Hepatocyte (in vitro differentiated cells): ENCODE data around the gene CCBE1. TPM values are rescaled to one million over a fixed set of nuclear protein-coding genes. Genes with fewer than 3 reads are reported as not detected.
"Not testable (repeated sequence)": the region's sequence is repeated elsewhere in the genome, so short reads cannot be mapped to it uniquely, and the experiment has no call there.

Experiments used
- DNase-seq: peaks from one replicate; pipeline ENCODE4 v3.0.0-alpha.2; 2016; ENCODE audit warnings: low spot score
- H2AFZ ChIP-seq: fragments of 200-600 bp; sonication (generic); 2 replicates; pipeline ENCODE4 v1.6.0; 2016; ENCODE audit warnings: antibody characterized with exemption, mild to moderate bottlenecking
- H3K27ac ChIP-seq: fragments of 200-600 bp; sonication (generic); 2 replicates; pipeline ENCODE4 v1.5.1; 2016; ENCODE audit warnings: mild to moderate bottlenecking
- H3K27me3 ChIP-seq: fragments of 200-600 bp; sonication (generic); 2 replicates; pipeline ENCODE4 v1.6.1; 2016
- H3K36me3 ChIP-seq: fragments of 200-600 bp; sonication (generic); replicated peaks from 2 replicates; pipeline ENCODE4 v1.5.1; 2016; ENCODE audit warnings: low read depth; ENCODE audit not compliant: insufficient read depth
- H3K4me1 ChIP-seq: fragments of 200-600 bp; sonication (generic); 2 replicates; pipeline ENCODE4 v1.5.1; 2016; ENCODE audit warnings: mild to moderate bottlenecking, moderate library complexity; ENCODE audit not compliant: insufficient read depth
- H3K4me2 ChIP-seq: fragments of 200-600 bp; sonication (generic); 2 replicates; pipeline ENCODE4 v1.6.0; 2016
- H3K4me3 ChIP-seq: fragments of 200-600 bp; sonication (generic); 2 replicates; pipeline ENCODE4 v1.5.1; 2016; ENCODE audit warnings: mild to moderate bottlenecking
- H3K79me2 ChIP-seq: fragments of 200-600 bp; sonication (generic); 2 replicates; pipeline ENCODE4 v1.6.0; 2017; ENCODE audit warnings: mild to moderate bottlenecking
- H3K9me2 ChIP-seq: fragments of 200-600 bp; sonication (generic); replicated peaks from 2 replicates; pipeline ENCODE4 v1.6.0; 2017; ENCODE audit warnings: mild to moderate bottlenecking; ENCODE audit not compliant: insufficient read depth
- H3K9me3 ChIP-seq: fragments of 200-600 bp; sonication (generic); 2 replicates; pipeline ENCODE4 v1.5.1; 2016; ENCODE audit warnings: low read depth, mild to moderate bottlenecking
- H4K20me1 ChIP-seq: fragments of 200-600 bp; sonication (generic); 2 replicates; pipeline ENCODE4 v1.6.0; 2016; ENCODE audit warnings: mild to moderate bottlenecking; ENCODE audit not compliant: insufficient read depth, poor library complexity, severe bottlenecking
- EZH2 ChIP-seq: fragments of 200-600 bp; sonication (generic); IDR thresholded peaks from 2 replicates; pipeline ENCODE4 v1.6.1; 2016; ENCODE audit warnings: antibody characterized with exemption, mild to moderate bottlenecking, borderline replicate concordance
- EZH2phosphoT487 ChIP-seq: fragments of 200-600 bp; sonication (generic); IDR thresholded peaks from one replicate; pipeline ENCODE4 v1.6.1; 2018; ENCODE audit warnings: antibody characterized with exemption, mild to moderate bottlenecking, low read depth, moderate library complexity; ENCODE audit not compliant: unreplicated experiment, severe bottlenecking
- WGBS: methylation state at CpG from one replicate; pipeline ENCODE4 v1.1.6; 2016; ENCODE audit warnings: low lambda C conversion rate; ENCODE audit errors: missing lambda C conversion rate; 5-methylcytosine and 5-hydroxymethylcytosine counted together
- polyA plus RNA-seq: library from polyadenylated mRNA; unstranded; fragments of >200 nt; fragmentation: Nextera tagmentation; extraction: Ambion mirVana; gene quantifications from 2 replicates; pipeline ENCODE4 v1.2.1, GENCODE V29; 2016
- total RNA-seq: library from RNA; depleted of rRNA; stranded (reverse); fragments of >200 nt; gene quantifications from 2 replicates; pipeline ENCODE4 v1.2.3, GENCODE V29; 2014
- TF ChIP-seq, protein P1 (sequence below): fragments of 200-600 bp; sonication (generic); IDR thresholded peaks from 2 replicates; pipeline ENCODE4 v1.5.1; 2016; ENCODE audit warnings: antibody characterized with exemption, mild to moderate bottlenecking; ENCODE audit not compliant: poor library complexity

The CCBE1 gene
- total and polyA plus RNA-seq, 2 experiments from 2014 or later: 3.1 to 9.2 TPM

DNA sequence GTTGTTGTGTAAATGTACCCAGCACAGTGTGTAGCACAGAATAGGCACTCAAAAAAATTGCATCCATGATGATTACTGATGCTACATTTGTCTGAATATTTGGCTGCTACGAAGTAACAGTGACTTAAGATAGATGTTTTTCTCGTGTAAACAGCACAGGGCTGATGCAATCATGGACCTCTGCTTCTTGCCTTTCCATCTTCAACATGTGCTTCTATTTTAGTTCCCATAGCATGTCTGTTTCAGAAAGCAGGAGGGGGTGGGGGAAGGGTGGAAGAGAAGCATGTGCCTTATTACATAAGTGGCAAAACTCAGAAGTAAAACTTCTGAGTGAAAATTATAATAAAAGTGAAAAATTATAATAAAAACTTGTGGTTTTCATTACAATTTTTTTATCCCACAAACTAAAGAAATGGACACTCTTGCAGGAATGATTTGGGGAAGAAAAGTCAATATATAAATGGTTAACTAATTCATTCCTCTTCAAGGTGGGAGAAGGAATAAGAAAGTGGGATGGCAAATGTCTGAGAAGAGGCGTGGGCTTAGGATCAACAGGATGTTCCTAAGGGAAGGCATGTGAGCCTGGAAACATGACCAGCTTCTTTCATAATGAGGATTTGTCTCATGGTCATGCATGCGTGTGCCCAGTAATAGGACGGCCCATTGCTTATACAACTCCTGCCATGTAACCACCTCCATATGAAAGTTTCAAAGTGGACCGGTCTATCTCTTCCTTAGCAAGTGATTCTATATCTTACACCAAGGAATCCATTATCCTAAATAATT lies 27.2 kb downstream of the CCBE1 start:
- Histone ChIP-seq H4K20me1 (no peaks in the 10 kb centered on the region), H2AFZ (no peak overlapping the region), H3K27ac (no peak overlapping the region), H3K4me2 (no peak overlapping the region), H3K27me3 (no peaks in the 10 kb centered on the region), H3K4me1 (no peaks in the 10 kb centered on the region), H3K9me2 (no peaks in the 10 kb centered on the region), H3K36me3 (no peaks in the 10 kb centered on the region), H3K9me3 (no peaks in the 10 kb centered on the region), H3K79me2 (no peaks in the 10 kb centered on the region), H3K4me3 (no peak overlapping the region)
- 81% methylated on average over 6 of the region's 6 CpGs for WGBS
- TF ChIP-seq EZH2: no peak
- TF ChIP-seq, protein P1, sequence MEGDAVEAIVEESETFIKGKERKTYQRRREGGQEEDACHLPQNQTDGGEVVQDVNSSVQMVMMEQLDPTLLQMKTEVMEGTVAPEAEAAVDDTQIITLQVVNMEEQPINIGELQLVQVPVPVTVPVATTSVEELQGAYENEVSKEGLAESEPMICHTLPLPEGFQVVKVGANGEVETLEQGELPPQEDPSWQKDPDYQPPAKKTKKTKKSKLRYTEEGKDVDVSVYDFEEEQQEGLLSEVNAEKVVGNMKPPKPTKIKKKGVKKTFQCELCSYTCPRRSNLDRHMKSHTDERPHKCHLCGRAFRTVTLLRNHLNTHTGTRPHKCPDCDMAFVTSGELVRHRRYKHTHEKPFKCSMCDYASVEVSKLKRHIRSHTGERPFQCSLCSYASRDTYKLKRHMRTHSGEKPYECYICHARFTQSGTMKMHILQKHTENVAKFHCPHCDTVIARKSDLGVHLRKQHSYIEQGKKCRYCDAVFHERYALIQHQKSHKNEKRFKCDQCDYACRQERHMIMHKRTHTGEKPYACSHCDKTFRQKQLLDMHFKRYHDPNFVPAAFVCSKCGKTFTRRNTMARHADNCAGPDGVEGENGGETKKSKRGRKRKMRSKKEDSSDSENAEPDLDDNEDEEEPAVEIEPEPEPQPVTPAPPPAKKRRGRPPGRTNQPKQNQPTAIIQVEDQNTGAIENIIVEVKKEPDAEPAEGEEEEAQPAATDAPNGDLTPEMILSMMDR: no peak
- no peak for TF ChIP-seq EZH2phosphoT487
- DNase-seq: peak; percentile 21

DNA sequence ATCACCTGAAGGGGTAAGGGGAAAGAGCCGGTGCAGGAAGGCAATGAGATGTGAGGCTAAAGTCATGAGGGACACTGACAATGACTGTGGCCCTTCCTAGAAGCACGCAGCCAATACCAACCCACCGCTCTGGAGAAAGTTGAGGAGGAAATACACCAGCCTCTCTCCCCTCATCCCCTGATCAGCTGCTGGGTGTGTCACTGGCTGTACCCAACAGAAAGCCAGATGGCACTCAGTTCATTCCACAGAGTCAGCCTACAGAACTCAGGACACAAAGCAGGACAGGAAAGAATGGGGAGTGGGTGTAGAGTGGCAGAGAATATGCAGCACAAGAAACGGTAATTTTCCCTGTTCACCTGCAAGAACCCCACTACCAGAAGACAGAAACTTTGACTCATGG lies 29.7 kb downstream of the CCBE1 start:
- no peaks in the 10 kb centered on the region for H3K9me2 ChIP-seq
- 94% methylated on average over 4 of the region's 4 CpGs for WGBS
- no peak for DNase-seq
- peaks cover 3% of the 10 kb centered on the region for H3K27me3 ChIP-seq
- no peaks in the 10 kb centered on the region for H3K36me3 ChIP-seq
- H4K20me1 ChIP-seq: no peaks in the 10 kb centered on the region
- H3K4me3 ChIP-seq: no peak overlapping the region
- H3K27ac ChIP-seq: no peak overlapping the region
- H2AFZ ChIP-seq: no peak overlapping the region
- H3K4me1 ChIP-seq: no peaks in the 10 kb centered on the region
- TF ChIP-seq, protein P1: no peak
- TF ChIP-seq EZH2 (no peak), EZH2phosphoT487 (no peak)
- no peaks in the 10 kb centered on the region for H3K9me3 ChIP-seq
- H3K79me2 ChIP-seq: no peaks in the 10 kb centered on the region
- H3K4me2 ChIP-seq: no peak overlapping the region

DNA sequence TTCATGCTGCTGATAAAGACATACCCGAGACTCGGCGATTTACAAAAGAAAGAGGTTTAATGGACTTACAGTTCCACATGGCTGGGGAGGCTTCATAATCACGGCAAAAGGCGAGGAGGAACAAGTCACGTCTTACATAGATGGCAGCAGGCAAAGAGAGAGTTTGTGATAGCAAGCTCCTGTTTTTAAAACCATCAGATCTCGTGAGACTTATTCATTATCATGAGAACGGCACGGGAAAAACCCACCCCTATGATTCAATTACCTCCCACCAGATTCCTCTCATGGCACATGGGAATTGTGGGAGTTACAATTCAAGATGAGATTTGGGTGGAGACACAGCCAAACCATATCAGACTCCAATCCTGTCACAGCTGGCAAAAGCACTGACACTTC lies 31.2 kb downstream of the CCBE1 start:
- WGBS: 76% methylated on average over 9 of the region's 9 CpGs
- H4K20me1 ChIP-seq, DNase-seq, H3K4me1 ChIP-seq, H2AFZ ChIP-seq, H3K27me3 ChIP-seq, H3K27ac ChIP-seq, H3K9me2 ChIP-seq, H3K4me2 ChIP-seq, H3K9me3 ChIP-seq, H3K4me3 ChIP-seq, H3K79me2 ChIP-seq, H3K36me3 ChIP-seq: not testable (repeated sequence)

GRCh38 chr18:59665057-59666006 lies 31.9 kb downstream of the CCBE1 start:
- TF ChIP-seq, protein P1: no peak
- H3K27ac ChIP-seq: no peak overlapping the region
- H3K36me3 ChIP-seq: no peaks in the 10 kb centered on the region
- H3K4me2 ChIP-seq: no peak overlapping the region
- no peak overlapping the region for H3K4me3 ChIP-seq
- no peaks in the 10 kb centered on the region for H3K79me2 ChIP-seq
- peaks cover 10% of the 10 kb centered on the region for H3K4me1 ChIP-seq
- no peak overlapping the region for H2AFZ ChIP-seq
- 61% methylated on average over 12 of the region's 12 CpGs for WGBS
- H3K9me3 ChIP-seq: no peaks in the 10 kb centered on the region
- DNase-seq: no peak
- no peaks in the 10 kb centered on the region for H3K9me2 ChIP-seq
- peaks cover 3% of the 10 kb centered on the region for H3K27me3 ChIP-seq
- H4K20me1 ChIP-seq: no peaks in the 10 kb centered on the region
